CD8-positive, alpha-beta memory T cell (primary cell): Measurements from ENCODE around the gene PPP1R3D. TPM values are rescaled to one million over a fixed set of nuclear protein-coding genes. Genes with fewer than 3 reads are reported as not detected.
A peak's percentile ranks its signal among the peaks of the same experiment; 100 is the strongest.

Experiments
- CTCF ChIA-PET: fragments of 350-600 bp; sonication (Branson Sonifier 250); formaldehyde crosslinking; loops from one replicate; lab custom pipeline; 2021; ENCODE audit warnings: antibody characterized with exemption; lab: Charles Lee
- POLR2A ChIA-PET: fragments of 350-600 bp; sonication (Branson Sonifier 250); formaldehyde crosslinking; loops from one replicate; lab custom pipeline; 2021; ENCODE audit warnings: antibody characterized with exemption; lab: Charles Lee
- DNase-seq, 5 donors: peaks; one replicate each; pipeline versions ENCODE4 v3.0.0 to v3.0.0-alpha.2; 2020 to 2022; ENCODE audit warnings: mixed read lengths in 1 of 5
- H3K27ac ChIP-seq: one replicate; pipeline ENCODE4 v1.7.0; 2013; ENCODE audit warnings: low read depth, mild to moderate bottlenecking, low read length, moderate library complexity
- H3K27me3 ChIP-seq: 2 replicates; pipeline ENCODE4 v1.7.0; 2013; ENCODE audit warnings: low read length, mild to moderate bottlenecking; ENCODE audit not compliant: insufficient read depth, poor library complexity, severe bottlenecking
- H3K36me3 ChIP-seq: 2 replicates; pipeline ENCODE4 v1.7.0; 2013; ENCODE audit warnings: mild to moderate bottlenecking, low read length, moderate library complexity; ENCODE audit not compliant: insufficient read depth
- H3K4me1 ChIP-seq: 2 replicates; pipeline ENCODE4 v1.7.0; 2013; ENCODE audit warnings: mild to moderate bottlenecking, low read length, moderate library complexity; ENCODE audit not compliant: insufficient read depth
- H3K4me3 ChIP-seq: 2 replicates; pipeline ENCODE4 v1.7.0; 2013; ENCODE audit warnings: mild to moderate bottlenecking, low read length
- H3K9me3 ChIP-seq: 2 replicates; pipeline ENCODE4 v1.7.0; 2013; ENCODE audit warnings: mild to moderate bottlenecking, low read length
- H3K27ac Mint-ChIP-seq, 8 donors: one replicate each; pipeline ENCODE4 v1.8.0; 2020 to 2021; ENCODE audit warnings: mixed read lengths in 8 of 8, mild to moderate bottlenecking in 6 of 8, inconsistent platforms in 3 of 8, moderate library complexity in 3 of 8
- H3K27me3 Mint-ChIP-seq, 2 donors: one replicate each; pipeline ENCODE4 v1.8.0; 2020 to 2021; ENCODE audit warnings: mixed read lengths in 2 of 2, mild to moderate bottlenecking in 1 of 2, moderate library complexity in 1 of 2
- H3K36me3 Mint-ChIP-seq, 3 donors: one replicate each; pipeline ENCODE4 v1.8.0; 2020 to 2021; ENCODE audit warnings: mixed read lengths in 3 of 3, inconsistent platforms in 1 of 3, mild to moderate bottlenecking in 1 of 3
- H3K4me1 Mint-ChIP-seq, 3 donors: one replicate each; pipeline ENCODE4 v1.8.0; 2020 to 2021; ENCODE audit warnings: mixed read lengths in 3 of 3, inconsistent platforms in 1 of 3, mild to moderate bottlenecking in 1 of 3
- H3K4me3 Mint-ChIP-seq, 7 donors: one replicate each; pipeline ENCODE4 v1.8.0; 2020 to 2021; ENCODE audit warnings: mixed read lengths in 7 of 7, mild to moderate bottlenecking in 6 of 7, moderate library complexity in 4 of 7, inconsistent platforms in 2 of 7
- H3K9me3 Mint-ChIP-seq, 5 donors: one replicate each; pipeline ENCODE4 v1.8.0; 2020 to 2022; ENCODE audit warnings: mixed read lengths in 5 of 5, mild to moderate bottlenecking in 3 of 5, moderate library complexity in 2 of 5, inconsistent platforms in 1 of 5
- polyA plus RNA-seq: library from polyadenylated mRNA; unstranded; fragments of 300-500 nt; fragmentation: Illumina TruSeq; gene quantifications from one replicate; pipeline ENCODE4 v1.2.3, GENCODE V29; 2021
- total RNA-seq, 2 experiments: library from RNA; stranded (reverse); gene quantifications; one replicate each; pipeline ENCODE4 v1.2.3, GENCODE V29; 2021

PPP1R3D gene
- total and polyA plus RNA-seq, 3 experiments from 2014 or later, result 3.3 to 6.7 (median 6.7) TPM

DNA sequence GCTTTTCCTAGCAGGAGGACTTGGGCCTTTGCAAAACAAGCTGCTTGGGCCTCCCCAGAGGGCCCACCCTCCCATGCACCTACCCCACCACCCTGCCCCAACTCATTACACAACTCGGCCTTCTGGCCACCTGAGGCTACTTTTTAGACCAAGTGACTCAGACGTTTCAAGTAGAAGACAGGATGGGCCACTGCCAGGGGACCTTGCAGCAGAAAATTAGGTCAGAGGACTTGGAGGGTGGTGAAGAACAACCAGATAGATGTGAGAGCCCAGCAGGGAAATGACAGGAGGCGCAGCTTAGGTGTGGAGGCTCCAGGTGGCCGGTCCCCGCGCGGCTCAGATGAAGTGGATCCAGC lies 1.4 kb downstream of the PPP1R3D start:
- Histone ChIP-seq H3K4me1 (peaks cover 35% of the 10 kb centered on the region), H3K27me3 (no peaks in the 10 kb centered on the region), H3K36me3 (peaks cover 11% of the 10 kb centered on the region), H3K4me3 (no peak overlapping the region), H3K27ac (no peak overlapping the region), H3K9me3 (no peaks in the 10 kb centered on the region)
- POLR2A ChIA-PET, result no interaction called here
- CTCF ChIA-PET, result interaction anchor here (1.3 to 3.8 kb wide), 2 partner anchors 11 to 14 kb away, joined by 3 to 29 read pairs; no protein-coding TSS in a partner anchor
- peaks cover 55 to 68% (median 57%) of the 10 kb centered on the region in 3 donors for H3K4me1 Mint-ChIP-seq
- peak overlapping the region; percentile 26 to 88 (median 78) for H3K27ac Mint-ChIP-seq
- peak overlapping the region; percentile 77 to 92 (median 87) for H3K4me3 Mint-ChIP-seq
- H3K36me3 Mint-ChIP-seq, result peaks cover 0 to 29% (median 5%) of the 10 kb centered on the region in 3 donors
- no peaks in the 10 kb centered on the region for H3K27me3 Mint-ChIP-seq
- no peak for DNase-seq
- H3K9me3 Mint-ChIP-seq, result no peaks in the 10 kb centered on the region

GRCh38 chr20:59938221-59938620 lies 1.9 kb downstream of the PPP1R3D start:
- Histone ChIP-seq H3K9me3 (no peaks in the 10 kb centered on the region), H3K36me3 (peaks cover 7% of the 10 kb centered on the region)
- CTCF ChIA-PET, result interaction anchor here (1.3 to 3.8 kb wide), 2 partner anchors 11 to 14 kb away, joined by 3 to 29 read pairs; no protein-coding TSS in a partner anchor

DNA sequence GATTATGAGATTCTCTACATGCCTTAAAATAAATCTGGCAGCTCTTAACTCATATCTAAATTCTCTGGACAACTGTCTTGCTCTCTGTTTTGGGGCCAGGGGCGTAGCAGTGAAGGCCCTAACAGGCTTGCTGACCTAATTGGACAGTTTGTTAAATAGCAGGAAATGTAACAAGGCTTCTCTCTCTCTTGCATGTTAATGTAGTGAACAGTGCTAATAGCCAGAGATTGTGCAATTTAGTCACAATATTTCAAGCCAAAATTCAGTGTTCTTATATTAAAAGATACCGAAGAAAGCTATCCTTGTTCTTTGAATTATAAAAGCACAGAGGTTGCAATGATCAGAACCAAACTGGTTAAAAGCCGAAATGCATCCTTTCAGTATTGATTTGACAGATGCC lies 3.0 kb downstream of the PPP1R3D start:
- Histone ChIP-seq H3K4me1 (peaks cover 35% of the 10 kb centered on the region), H3K4me3 (no peak overlapping the region), H3K36me3 (no peaks in the 10 kb centered on the region), H3K27ac (no peak overlapping the region), H3K9me3 (no peaks in the 10 kb centered on the region), H3K27me3 (no peaks in the 10 kb centered on the region)
- no peaks in the 10 kb centered on the region for H3K27me3 Mint-ChIP-seq
- no peak for DNase-seq
- ChIA-PET POLR2A (no interaction called here), CTCF (interaction anchor here (1.6 to 4.8 kb wide), 2 partner anchors 9 to 11 kb away, joined by 4 to 49 read pairs; no protein-coding TSS in a partner anchor)
- H3K9me3 Mint-ChIP-seq, result no peaks in the 10 kb centered on the region
- peak overlapping the region in 3 of 7 donors; percentile 21 to 68 (median 60) for H3K4me3 Mint-ChIP-seq
- H3K27ac Mint-ChIP-seq, result peak overlapping the region in 6 of 8 donors; percentile 4 to 75 (median 64)
- peaks cover 52 to 65% (median 54%) of the 10 kb centered on the region in 3 donors for H3K4me1 Mint-ChIP-seq
- H3K36me3 Mint-ChIP-seq, result peaks cover 0 to 17% (median under 1%) of the 10 kb centered on the region in 3 donors

More at GRCh38 chr20:59938221-59938620, 1.9 kb downstream of the PPP1R3D start:
- H3K4me1 ChIP-seq, result peaks cover 35% of the 10 kb centered on the region
- H3K4me3 ChIP-seq, result no peak overlapping the region
- no peak overlapping the region for H3K27ac ChIP-seq
- no peaks in the 10 kb centered on the region for H3K27me3 ChIP-seq
- no peaks in the 10 kb centered on the region for H3K27me3 Mint-ChIP-seq
- H3K36me3 Mint-ChIP-seq, result peaks cover 0 to 26% (median 5%) of the 10 kb centered on the region in 3 donors
- peak overlapping the region; percentile 20 to 88 (median 78) for H3K27ac Mint-ChIP-seq
- peaks cover 55 to 68% (median 57%) of the 10 kb centered on the region in 3 donors for H3K4me1 Mint-ChIP-seq
- DNase-seq, result no peak
- no peaks in the 10 kb centered on the region for H3K9me3 Mint-ChIP-seq
- POLR2A ChIA-PET, result no interaction called here
- peak overlapping the region; percentile 77 to 92 (median 87) for H3K4me3 Mint-ChIP-seq

GRCh38 chr20:59936409-59936808 lies 3.7 kb downstream of the PPP1R3D start:
- no peak for DNase-seq
- H3K4me3 ChIP-seq, result no peak overlapping the region
- ChIA-PET POLR2A (no interaction called here), CTCF (interaction anchor here (1.6 to 4.8 kb wide), 2 partner anchors 10 to 11 kb away, joined by 4 to 49 read pairs; no protein-coding TSS in a partner anchor)
- no peak overlapping the region for H3K27ac ChIP-seq
- H3K27ac Mint-ChIP-seq, result peak overlapping the region in 3 of 8 donors; percentile 24 to 77 (median 41)
- no peaks in the 10 kb centered on the region for H3K36me3 ChIP-seq
- peaks cover 30% of the 10 kb centered on the region for H3K4me1 ChIP-seq
- peaks cover 48 to 65% (median 53%) of the 10 kb centered on the region in 3 donors for H3K4me1 Mint-ChIP-seq
- no peaks in the 10 kb centered on the region for H3K27me3 Mint-ChIP-seq
- no peaks in the 10 kb centered on the region for H3K9me3 ChIP-seq
- no peaks in the 10 kb centered on the region for H3K9me3 Mint-ChIP-seq
- H3K4me3 Mint-ChIP-seq, result peak overlapping the region in 1 of 7 donors; percentile 64
- H3K36me3 Mint-ChIP-seq, result peaks cover 0 to 15% (median 0%) of the 10 kb centered on the region in 3 donors
- H3K27me3 ChIP-seq, result no peaks in the 10 kb centered on the region

DNA sequence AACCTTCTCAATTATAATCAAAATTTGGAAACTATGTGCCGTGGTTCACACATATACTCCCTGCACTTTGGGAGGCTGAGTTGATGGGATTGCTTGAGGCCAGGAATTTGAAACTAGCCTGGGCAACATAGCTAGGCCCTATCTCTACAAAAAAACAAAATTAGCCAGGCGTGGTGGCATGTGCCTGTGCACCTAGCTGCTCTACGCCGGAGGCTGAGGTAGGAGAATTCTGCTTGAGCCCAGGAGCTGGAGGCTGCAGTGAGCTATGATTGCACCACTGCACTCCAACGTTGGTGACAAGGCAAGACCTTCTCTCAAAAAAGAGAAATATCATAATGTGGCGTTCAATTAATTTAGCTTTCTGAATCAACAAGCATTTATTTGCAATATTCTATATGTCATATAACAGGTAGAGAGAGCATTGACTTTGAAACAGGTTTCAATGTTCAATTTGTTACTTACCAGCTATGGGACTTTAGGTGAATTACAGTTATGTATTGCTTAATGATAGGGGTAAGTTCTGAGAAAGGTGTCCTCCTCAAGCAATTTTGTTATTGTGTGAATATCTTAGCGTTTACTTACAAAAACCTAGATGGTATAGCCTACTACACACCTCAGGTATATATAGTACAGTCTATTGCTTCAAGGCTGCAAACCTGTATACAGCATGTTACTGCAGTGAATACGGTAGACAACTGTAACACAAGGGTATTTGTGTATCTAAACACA lies 4.5 kb downstream of the PPP1R3D start:
- peaks cover 22% of the 10 kb centered on the region for H3K4me1 ChIP-seq
- Mint-ChIP-seq H3K36me3 (peaks cover 0 to 8% (median 0%) of the 10 kb centered on the region in 3 donors), H3K4me3 (peak overlapping the region in 2 of 7 donors; percentile 32 to 64), H3K27me3 (no peaks in the 10 kb centered on the region), H3K27ac (peak overlapping the region in 1 of 8 donors; percentile 77), H3K4me1 (peaks cover 40 to 57% (median 45%) of the 10 kb centered on the region in 3 donors), H3K9me3 (no peaks in the 10 kb centered on the region)
- no peak overlapping the region for H3K4me3 ChIP-seq
- POLR2A ChIA-PET, result interaction anchor here (0.8 kb wide), 1 partner anchor 13 kb away, joined by 3 read pairs; no protein-coding TSS in a partner anchor
- no peaks in the 10 kb centered on the region for H3K9me3 ChIP-seq
- CTCF ChIA-PET, result interaction anchor here (1.6 to 4.8 kb wide), 3 partner anchors 10 to 20 kb away, joined by 4 to 49 read pairs (median 9); no protein-coding TSS in a partner anchor
- no peak for DNase-seq
- no peak overlapping the region for H3K27ac ChIP-seq
- no peaks in the 10 kb centered on the region for H3K27me3 ChIP-seq
- H3K36me3 ChIP-seq, result no peaks in the 10 kb centered on the region

DNA sequence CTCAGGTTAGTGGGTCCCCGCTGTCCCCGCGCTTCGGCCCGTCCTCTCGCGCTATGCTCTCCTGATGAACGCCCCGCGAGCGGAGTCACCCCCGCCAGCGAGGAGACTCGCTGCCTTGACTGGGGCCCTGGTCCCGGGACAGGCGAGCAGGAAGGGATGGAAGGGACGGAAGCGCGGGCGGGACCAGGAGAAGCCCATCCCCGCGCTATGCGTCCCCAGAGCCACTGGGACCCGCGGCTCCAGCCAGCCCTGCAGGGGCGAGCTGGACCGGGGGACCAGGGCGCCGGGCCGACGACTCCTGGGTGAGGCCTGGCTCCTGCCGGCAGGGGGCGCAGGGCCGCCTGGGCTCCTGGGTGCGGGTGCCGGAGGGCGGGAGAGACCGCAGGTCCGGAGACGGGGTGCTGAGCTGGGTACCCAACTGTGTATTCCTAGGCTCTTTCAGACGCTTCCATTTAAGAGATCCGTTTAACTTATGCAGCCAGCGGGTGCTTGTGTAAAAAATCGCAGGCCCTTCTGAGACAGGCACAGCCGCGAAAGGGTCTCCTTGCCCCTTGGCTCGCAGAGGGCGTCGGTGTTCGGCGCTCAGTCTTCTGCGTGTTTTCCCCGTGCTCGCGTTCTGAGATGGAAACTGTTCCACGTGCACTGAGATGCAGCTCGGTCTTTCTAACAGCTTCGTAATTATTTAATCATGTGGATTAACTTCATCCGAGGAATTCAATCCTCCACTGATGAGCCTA lies 6.1 kb downstream of the PPP1R3D start:
- CTCF ChIA-PET, result interaction anchor here (1.0 to 4.8 kb wide), 10 partner anchors 9 to 162 kb away, joined by 3 to 49 read pairs (median 5); no protein-coding TSS in a partner anchor
- Mint-ChIP-seq H3K36me3 (peaks cover 0 to 2% (median 0%) of the 10 kb centered on the region in 3 donors), H3K27ac (peak overlapping the region in 5 of 8 donors; percentile 43 to 77 (median 68)), H3K4me1 (peaks cover 36 to 51% (median 43%) of the 10 kb centered on the region in 3 donors), H3K9me3 (no peaks in the 10 kb centered on the region), H3K27me3 (no peaks in the 10 kb centered on the region), H3K4me3 (peak overlapping the region; percentile 71 to 95 (median 80))
- peak; percentile 73 to 81 (median 77) for DNase-seq
- no peaks in the 10 kb centered on the region for H3K27me3 ChIP-seq
- H3K36me3 ChIP-seq, result no peaks in the 10 kb centered on the region
- H3K9me3 ChIP-seq, result no peaks in the 10 kb centered on the region
- peaks cover 19% of the 10 kb centered on the region for H3K4me1 ChIP-seq
- H3K4me3 ChIP-seq, result peak overlapping the region; percentile 63
- H3K27ac ChIP-seq, result peak overlapping the region; percentile 55
- POLR2A ChIA-PET, result interaction anchor here (0.6 kb wide), 2 partner anchors 12 to 15 kb away, joined by 3 read pairs; no protein-coding TSS in a partner anchor

GRCh38 chr20:59933296-59933848 lies 6.7 kb downstream of the PPP1R3D start, which contains the start of gene SYCP2:
Gene SYCP2 (minus strand): TSS chr20:59933637. CDS start chr20:59922413, 11,224 bp downstream.
- peaks cover 31 to 45% (median 37%) of the 10 kb centered on the region in 3 donors for H3K4me1 Mint-ChIP-seq
- H3K27ac ChIP-seq, result peak within 1 kb of the TSS; percentile 55

More at GRCh38 chr20:59933296-59933848, 6.7 kb downstream of the PPP1R3D start, which contains the start of gene SYCP2:
- H3K9me3 Mint-ChIP-seq, result no peaks in the 10 kb centered on the region
- Histone ChIP-seq H3K27me3 (no peaks in the 10 kb centered on the region), H3K4me1 (peaks cover 12% of the 10 kb centered on the region), H3K4me3 (peak within 1 kb of the TSS; percentile 63), H3K36me3 (no peaks in the 10 kb centered on the region), H3K9me3 (no peaks in the 10 kb centered on the region)
- peak within 1 kb of the TSS in 5 of 8 donors; percentile 43 to 77 (median 68) for H3K27ac Mint-ChIP-seq
- no peaks in the 10 kb centered on the region for H3K36me3 Mint-ChIP-seq
- peak within 1 kb of the TSS; percentile 71 to 95 (median 80) for H3K4me3 Mint-ChIP-seq
- DNase-seq, result peak; percentile 57 to 84 (median 71)
- no peaks in the 10 kb centered on the region for H3K27me3 Mint-ChIP-seq
- CTCF ChIA-PET, result interaction anchor here (1.1 to 4.8 kb wide), 8 partner anchors 8 to 163 kb away, joined by 3 to 49 read pairs (median 6); no protein-coding TSS in a partner anchor
- POLR2A ChIA-PET, result interaction anchor here (0.6 kb wide), 2 partner anchors 11 to 79 kb away, joined by 3 read pairs; no protein-coding TSS in a partner anchor
